ENCODE measurements around the gene SLC49A3. TPM values are rescaled to one million over a fixed set of nuclear protein-coding genes. Genes with fewer than 3 reads are reported as not detected.

SLC49A3 gene
- total and polyA plus RNA-seq, 2 experiments from 2014 or later, result 1.3 to 3.7 TPM

- no peak for TF ChIP-seq REST (IDR thresholded peaks at IDR 0.05; ENCODE audit: unreplicated experiment)
These were observed 29.1 kb downstream of the SLC49A3 start (continued) for GRCh38 chr4:659851-660250.

GRCh38 chr4:658681-659667 lies 30.0 kb downstream of the SLC49A3 start:
- H3K36me3 Mint-ChIP-seq (ENCODE audit: low read depth), result peaks cover 12% of the 10 kb centered on the region
- Histone ChIP-seq H3K27me3 (ENCODE audit: insufficient read depth) (no peaks in the 10 kb centered on the region), H3K27ac (ENCODE audit: low read depth) (no peak overlapping the region), H3K36me3 (ENCODE audit: insufficient read depth) (no peaks in the 10 kb centered on the region), H2AFZ (no peak overlapping the region), H3K4me2 (no peak overlapping the region), H4K20me1 (replicated peaks; ENCODE audit: insufficient read depth) (no peaks in the 10 kb centered on the region; the same call in 1 of the 2 replicates), H3F3A (replicated peaks; ENCODE audit: low read depth) (0 out of 2 replicates have a peak, but pooled peaks cover 2% of the 10 kb centered on the region), H3K4me1 (ENCODE audit: insufficient read depth) (no peaks in the 10 kb centered on the region), H3K9me2 (ENCODE audit: insufficient read depth) (no peaks in the 10 kb centered on the region), H3K4me3 (no peak overlapping the region), H3K79me2 (replicated peaks; ENCODE audit: insufficient read depth) (no peaks in the 10 kb centered on the region)
- no peak overlapping the region for H3K27ac Mint-ChIP-seq
- no peak for ATAC-seq
- no peaks in the 10 kb centered on the region; the same call in 2 of the 3 replicates for H3K9me3 Mint-ChIP-seq
- H3K27me3 Mint-ChIP-seq (ENCODE audit: insufficient read depth, low read depth, poor library complexity), result peaks cover 8% of the 10 kb centered on the region
- H3K4me1 Mint-ChIP-seq, result no peaks in the 10 kb centered on the region; the same call in 2 of the 3 replicates
- no peak for DNase-seq (ENCODE audit: low spot score)
- no peak for TF ChIP-seq ZNF114 (CRISPR knock-in tag; IDR thresholded peaks at IDR 0.05)
- no peak for TF ChIP-seq JUNB (IDR thresholded peaks at IDR 0.05; ENCODE audit: unreplicated experiment)
- TF ChIP-seq ZNF462 (CRISPR knock-in tag; IDR thresholded peaks at IDR 0.05), result no peak
- no peak for TF ChIP-seq POLR2AphosphoS5 (IDR thresholded peaks at IDR 0.05; ENCODE audit: low read depth)
- H3K4me3 Mint-ChIP-seq, result no peak overlapping the region
